ENCODE results near the gene IFNGR2.

Gene IFNGR2

DNA sequence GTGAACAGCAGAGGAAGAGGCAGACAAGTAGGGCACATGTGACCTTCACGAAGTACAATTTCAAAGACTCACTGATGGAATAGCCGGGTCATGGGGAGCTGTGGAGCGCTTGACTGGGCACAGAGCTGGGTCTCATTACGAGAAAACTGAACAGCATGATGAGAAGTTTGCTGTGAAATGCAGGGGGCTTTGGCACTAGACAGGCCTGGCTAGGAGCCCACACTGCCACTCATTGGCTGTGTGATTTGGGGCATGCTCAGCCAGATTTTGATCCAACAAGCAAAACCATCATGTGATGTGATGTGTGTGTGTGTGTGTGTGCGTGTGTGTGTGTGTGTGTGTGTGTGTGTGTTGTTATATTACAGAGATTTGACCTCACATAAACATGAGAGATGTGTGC is 4.9 kb upstream of the IFNGR2 start:
- Mint-ChIP-seq H3K36me3 (ENCODE audit: low read depth) (no peaks in the 10 kb centered on the region), H3K4me1 (peaks cover 28% of the 10 kb centered on the region), H3K4me3 (no peak overlapping the region), H3K9me3 (no peaks in the 10 kb centered on the region), H3K27ac (no peak overlapping the region), H3K27me3 (ENCODE audit: low read depth, poor library complexity) (peaks cover 6% of the 10 kb centered on the region)
- DNase-seq: no peak
- TF ChIP-seq, protein P1, sequence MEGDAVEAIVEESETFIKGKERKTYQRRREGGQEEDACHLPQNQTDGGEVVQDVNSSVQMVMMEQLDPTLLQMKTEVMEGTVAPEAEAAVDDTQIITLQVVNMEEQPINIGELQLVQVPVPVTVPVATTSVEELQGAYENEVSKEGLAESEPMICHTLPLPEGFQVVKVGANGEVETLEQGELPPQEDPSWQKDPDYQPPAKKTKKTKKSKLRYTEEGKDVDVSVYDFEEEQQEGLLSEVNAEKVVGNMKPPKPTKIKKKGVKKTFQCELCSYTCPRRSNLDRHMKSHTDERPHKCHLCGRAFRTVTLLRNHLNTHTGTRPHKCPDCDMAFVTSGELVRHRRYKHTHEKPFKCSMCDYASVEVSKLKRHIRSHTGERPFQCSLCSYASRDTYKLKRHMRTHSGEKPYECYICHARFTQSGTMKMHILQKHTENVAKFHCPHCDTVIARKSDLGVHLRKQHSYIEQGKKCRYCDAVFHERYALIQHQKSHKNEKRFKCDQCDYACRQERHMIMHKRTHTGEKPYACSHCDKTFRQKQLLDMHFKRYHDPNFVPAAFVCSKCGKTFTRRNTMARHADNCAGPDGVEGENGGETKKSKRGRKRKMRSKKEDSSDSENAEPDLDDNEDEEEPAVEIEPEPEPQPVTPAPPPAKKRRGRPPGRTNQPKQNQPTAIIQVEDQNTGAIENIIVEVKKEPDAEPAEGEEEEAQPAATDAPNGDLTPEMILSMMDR (IDR thresholded peaks at IDR 0.05): no peak

DNA sequence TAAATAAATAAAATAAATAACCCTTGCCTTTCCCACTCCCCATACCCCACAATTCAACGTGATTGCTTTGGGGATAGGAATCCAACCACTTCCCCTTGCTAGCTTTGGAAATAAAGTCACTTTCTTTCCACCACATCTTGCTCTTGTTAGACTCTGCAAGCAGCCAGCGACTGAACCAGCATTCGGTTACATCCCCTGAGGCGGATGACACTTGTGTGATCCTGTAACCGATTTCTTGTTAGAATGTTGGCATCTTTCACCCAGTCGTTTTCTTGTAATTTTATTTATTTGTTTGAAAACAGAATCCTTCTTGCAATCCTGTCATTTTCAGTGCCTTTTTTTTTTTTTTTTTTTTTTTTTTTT is 1.6 kb upstream of the IFNGR2 start:
- H3K4me1 Mint-ChIP-seq: peaks cover 31% of the 10 kb centered on the region
- no peak overlapping the region for H3K4me3 Mint-ChIP-seq
- peaks cover 10% of the 10 kb centered on the region for H3K36me3 Mint-ChIP-seq (ENCODE audit: low read depth)

DNA sequence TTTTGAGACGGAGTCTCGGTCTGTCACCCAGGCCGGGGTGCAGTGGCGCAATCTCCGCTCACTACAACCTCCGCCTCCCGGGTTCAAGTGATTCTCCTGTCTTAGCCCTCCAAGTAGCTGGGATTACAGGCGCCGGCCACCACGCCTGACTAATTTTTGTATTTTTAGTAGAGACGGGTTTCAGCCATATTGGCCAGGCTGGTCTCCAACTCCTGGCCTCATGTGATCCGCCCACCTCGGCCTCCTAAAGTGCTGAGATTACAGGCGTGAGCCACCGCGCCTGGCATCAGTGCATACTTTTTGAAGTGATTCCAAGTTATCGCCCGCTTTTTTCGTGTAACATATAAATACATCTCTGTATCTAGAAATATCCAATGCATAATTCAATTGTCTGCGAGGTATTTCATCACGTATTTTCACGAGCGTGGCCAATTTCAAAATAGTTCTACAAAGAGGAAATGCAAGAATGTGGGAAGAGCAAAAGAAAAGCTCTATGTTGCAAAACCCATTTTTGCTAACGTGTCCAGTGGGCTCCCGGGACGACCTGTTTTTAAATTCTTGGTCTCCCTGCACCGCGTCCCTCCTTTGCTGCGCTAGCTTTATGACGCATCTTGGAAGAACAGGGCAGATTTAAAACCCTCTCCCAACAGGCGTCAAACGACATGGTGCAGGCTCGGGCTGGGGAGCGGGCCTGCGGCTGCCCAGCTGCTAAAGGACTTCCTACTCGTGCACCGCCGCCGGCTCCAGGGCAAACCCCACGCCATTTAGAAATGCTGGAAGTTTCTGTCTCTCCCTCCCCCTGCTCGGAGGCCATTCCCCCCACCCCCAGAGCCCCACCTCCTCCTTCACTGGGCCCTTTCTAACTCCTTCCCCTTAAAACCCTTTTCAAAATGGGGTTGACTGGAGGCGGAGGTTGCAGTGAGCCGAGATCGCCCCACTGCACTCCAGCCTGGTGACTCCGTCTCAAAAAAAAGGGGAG is 923 bp upstream of the IFNGR2 start:
- no peaks in the 10 kb centered on the region for H3K9me3 Mint-ChIP-seq
- peaks cover 6% of the 10 kb centered on the region for H3K27me3 Mint-ChIP-seq (ENCODE audit: low read depth, poor library complexity)
- peaks cover 10% of the 10 kb centered on the region for H3K36me3 Mint-ChIP-seq (ENCODE audit: low read depth)
- DNase-seq: peak; percentile 25
- TF ChIP-seq, protein P1 (IDR thresholded peaks at IDR 0.05): no peak
- peaks cover 31% of the 10 kb centered on the region for H3K4me1 Mint-ChIP-seq
- H3K27ac Mint-ChIP-seq: no peak overlapping the region
- peak overlapping the region; percentile 79 for H3K4me3 Mint-ChIP-seq

More for the DNA sequence above, 1.6 kb upstream of the IFNGR2 start:
- H3K27ac Mint-ChIP-seq: no peak overlapping the region
- H3K27me3 Mint-ChIP-seq (ENCODE audit: low read depth, poor library complexity): peaks cover 6% of the 10 kb centered on the region
- no peak for DNase-seq
- no peaks in the 10 kb centered on the region for H3K9me3 Mint-ChIP-seq
- TF ChIP-seq, protein P1 (IDR thresholded peaks at IDR 0.05): no peak

DNA sequence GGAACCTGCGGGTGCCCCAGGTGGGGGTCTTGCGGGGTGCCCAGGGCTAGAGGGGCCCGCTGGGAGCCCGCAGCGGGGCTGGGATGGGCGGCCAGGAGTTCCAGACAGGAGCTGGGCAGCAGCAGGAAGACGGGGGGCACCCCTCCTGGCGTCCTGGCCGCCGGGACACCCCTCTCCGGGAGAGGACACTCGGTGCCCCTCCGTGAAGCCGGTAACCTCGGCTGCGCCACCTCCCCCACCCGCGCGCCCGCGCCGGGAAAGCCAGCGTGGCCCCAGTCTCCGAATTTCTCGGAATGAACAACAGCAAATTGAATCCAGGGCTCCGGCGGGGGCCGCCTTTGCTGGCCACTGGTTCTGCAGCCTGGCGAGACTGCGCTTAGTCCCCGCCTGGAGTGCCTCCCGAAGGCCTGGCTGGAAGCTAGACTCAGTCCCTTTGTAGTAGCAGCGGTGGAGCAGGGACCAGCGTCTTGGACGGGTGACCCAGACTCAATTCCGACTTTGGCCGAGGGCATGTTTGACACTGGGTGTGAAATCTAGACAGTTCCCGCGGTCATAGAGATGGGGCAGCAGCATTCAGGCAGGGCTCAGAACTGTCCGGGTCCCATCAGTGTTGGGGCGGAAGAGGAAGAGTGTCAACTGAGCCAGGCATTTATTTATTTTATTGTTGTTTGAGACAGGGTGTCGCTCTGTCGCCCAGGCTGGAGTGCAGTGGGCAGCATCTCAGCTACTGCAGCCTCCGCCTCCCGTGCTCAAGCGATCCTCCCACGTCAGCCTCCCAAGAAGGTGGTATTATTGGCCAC is 773 bp downstream of the IFNGR2 start:
- Mint-ChIP-seq H3K27ac (peak overlapping the region; percentile 98), H3K36me3 (ENCODE audit: low read depth) (peaks cover 17% of the 10 kb centered on the region), H3K27me3 (ENCODE audit: low read depth, poor library complexity) (peaks cover 6% of the 10 kb centered on the region), H3K9me3 (no peaks in the 10 kb centered on the region), H3K4me3 (peak overlapping the region; percentile 98), H3K4me1 (peaks cover 19% of the 10 kb centered on the region)
- DNase-seq: peak; percentile 64
- TF ChIP-seq, protein P1 (IDR thresholded peaks at IDR 0.05): no peak

DNA sequence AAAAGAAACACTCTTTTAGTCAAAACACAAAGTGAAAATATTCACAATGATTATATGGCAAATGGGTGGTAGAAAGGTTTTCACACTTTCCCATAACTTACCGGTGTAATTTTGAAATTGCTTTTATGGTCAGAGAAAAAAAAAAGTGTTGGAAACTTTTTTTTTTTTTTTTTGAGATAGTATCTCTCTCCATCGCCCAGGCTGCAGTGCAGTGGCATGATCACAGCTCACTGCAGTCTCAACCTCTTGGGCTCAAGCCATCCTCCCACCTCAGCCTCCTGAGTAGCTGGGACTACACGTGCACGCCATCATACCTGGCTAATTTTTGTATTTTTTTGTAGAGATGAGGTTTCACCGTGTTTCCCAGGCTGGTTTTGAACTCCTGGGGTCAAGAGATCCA is 3.3 kb downstream of the IFNGR2 start:
- no peaks in the 10 kb centered on the region for H3K9me3 Mint-ChIP-seq
- TF ChIP-seq, protein P1 (IDR thresholded peaks at IDR 0.05): no peak
- no peak overlapping the region for H3K27ac Mint-ChIP-seq
- no peaks in the 10 kb centered on the region for H3K27me3 Mint-ChIP-seq (ENCODE audit: low read depth, poor library complexity)
- DNase-seq: no peak
- no peak overlapping the region for H3K4me3 Mint-ChIP-seq
- peaks cover 22% of the 10 kb centered on the region for H3K4me1 Mint-ChIP-seq
- H3K36me3 Mint-ChIP-seq (ENCODE audit: low read depth): peaks cover 31% of the 10 kb centered on the region

Data from nephron progenitor cell (in vitro differentiated cells).